SKM-1 treated with dmso at 0.1 percent for 144 hours (cell line): ENCODE measurements around the gene ADAT3.

ENCODE experiments used
- DNase-seq: peaks from one replicate; lab custom pipeline; 2025; ENCODE audit not compliant: unreplicated experiment; lab: John Stamatoyannopoulos, UW

ADAT3 gene

DNA sequence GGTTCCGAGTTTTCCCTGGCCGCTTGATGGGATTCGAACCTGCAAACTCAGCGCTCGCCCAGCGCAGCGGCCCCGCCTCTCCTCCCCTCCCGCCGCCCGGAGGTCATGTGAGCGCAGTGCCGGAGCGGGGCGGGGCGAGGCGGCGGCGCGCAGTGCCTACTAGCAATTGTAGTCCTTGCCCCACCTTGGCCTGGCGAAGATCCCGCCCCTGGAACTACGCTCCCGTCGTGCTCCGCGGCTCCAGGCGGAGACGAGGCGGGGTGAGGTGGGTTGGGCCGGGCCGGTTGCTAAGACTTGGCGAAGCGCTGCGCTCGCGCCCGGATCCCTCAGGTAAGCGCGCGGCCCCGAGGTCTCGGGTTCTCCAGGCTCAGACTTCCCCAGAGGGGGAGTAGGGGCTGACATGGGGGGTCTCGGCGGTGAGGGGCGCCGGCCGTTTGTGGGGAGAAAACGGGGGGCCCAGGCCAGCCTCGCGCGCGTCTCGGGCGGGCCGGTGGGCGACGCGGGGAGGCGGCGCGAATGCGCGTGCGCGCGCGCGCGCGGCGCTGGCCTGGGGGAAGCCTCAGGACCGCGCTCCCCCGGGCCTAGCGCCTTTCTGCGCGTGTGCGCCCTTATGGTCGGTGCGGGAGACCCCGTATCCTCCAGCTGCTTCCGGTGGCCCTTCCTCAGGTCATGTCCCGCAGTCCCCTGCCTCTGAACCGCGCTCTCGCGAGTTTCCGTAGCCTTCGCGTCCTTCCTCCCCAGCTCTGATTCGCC is at the start of gene ADAT3, which contains the start of gene SCAMP4:
ADAT3 (plus strand) TSS at position 290 of the 753 bp plus-strand sequence. CDS start 6,649 bp downstream, outside the sequence.
SCAMP4 (plus strand) TSS at position 290 of the 753 bp plus-strand sequence. CDS start 9,621 bp downstream, outside the sequence.
- peak; percentile 82 for DNase-seq

DNA sequence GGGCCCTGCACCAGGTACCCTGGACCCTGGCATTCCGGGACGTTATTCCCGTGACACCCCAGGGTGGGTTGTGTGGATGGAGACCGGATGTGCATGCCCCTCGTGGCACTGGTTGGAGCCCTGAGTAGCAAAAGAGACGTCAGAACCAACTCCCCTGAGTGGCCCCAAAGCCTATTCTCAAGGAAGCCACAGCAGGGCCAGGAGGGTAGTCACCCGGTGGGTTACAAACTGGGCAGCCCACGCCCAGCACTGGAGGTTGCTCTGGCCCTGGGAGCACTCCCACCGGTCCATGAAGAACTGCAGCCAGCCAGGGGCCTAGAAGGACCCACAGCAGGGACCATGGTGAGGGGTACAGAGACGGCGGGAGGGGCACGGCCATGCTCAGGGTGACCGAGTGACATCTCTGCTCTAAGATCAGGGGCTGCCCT is 49.4 kb upstream of the ADAT3 start:
- no peak for DNase-seq

GRCh38 chr19:1856345-1856697 is 48.9 kb upstream of the ADAT3 start:
- no peak for DNase-seq

DNA sequence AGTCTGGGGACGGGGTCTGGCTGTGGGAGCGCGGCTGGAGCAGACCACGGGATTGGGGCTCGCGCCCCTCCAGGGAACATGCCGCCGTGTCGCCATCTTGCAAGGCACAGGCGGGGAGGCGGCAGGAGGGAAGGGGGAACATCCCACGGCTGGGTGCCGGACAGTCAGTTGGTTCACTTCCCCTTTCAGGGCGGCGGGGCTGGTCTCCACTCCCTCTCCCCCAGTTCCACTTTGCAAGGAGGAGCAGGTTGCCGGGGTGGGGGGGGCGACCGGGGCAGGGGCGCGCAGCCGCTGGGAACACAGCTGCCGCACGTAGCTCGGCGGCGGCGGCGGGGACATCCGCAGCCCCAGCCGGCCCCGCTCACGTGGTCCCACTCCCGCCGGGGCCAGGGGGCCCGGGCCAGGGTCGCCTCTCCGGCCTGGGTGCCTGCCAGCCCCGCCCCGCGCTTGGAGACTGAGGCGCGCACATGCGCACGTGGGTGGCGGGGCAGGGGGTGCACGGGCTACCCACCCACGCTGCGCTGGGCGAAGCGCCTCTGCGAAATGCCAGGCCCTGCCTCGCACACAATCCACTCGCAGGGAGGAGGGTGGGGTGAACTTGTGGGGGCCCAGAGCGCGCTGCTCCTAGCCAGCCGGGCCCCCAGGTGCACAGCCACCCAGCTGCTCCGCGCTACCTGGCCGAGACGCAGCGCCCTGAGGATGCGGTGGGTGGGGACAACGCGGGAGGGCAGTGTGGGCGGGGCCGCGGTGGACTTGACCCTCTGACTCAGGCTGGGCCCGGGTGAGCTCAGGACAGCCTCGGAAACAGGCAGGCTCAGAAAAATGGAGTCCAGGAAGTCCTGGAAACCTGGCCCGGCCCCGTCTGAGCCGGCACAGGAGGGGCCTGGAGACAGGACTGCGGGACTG is 48.2 kb upstream of the ADAT3 start:
- peak; percentile 91 for DNase-seq

GRCh38 chr19:1857648-1858326 is 47.4 kb upstream of the ADAT3 start:
- DNase-seq, result peak; percentile 31

- DNase-seq, result no peak
Measured at GRCh38 chr19:1858412-1859081, 46.7 kb upstream of the ADAT3 start.

DNA sequence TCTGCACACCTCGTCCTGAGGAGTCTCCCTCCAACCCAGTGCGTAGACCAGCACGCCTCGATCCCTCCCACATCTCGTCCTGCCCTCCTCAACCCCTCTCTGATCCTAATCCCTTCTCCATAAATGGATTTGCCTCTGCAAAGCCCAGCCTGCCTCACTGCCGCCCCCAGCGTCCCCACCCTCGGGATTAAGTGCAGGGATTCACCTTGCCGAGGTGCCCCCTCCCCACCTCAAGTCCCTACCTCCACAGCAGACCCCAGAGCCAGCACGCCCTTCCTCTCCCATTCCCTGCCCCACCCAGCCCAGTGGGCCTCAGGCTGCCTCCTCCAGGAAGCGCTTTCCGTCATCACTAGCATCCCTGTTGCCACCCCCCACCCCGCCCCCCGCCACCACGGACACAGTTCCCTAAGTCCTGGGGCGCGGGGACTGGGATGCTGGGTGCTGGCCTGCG is 45.8 kb upstream of the ADAT3 start:
- no peak for DNase-seq

- DNase-seq, result no peak
Measured at GRCh38 chr19:1860042-1860775, 45.0 kb upstream of the ADAT3 start.

GRCh38 chr19:1860821-1861598 is 44.2 kb upstream of the ADAT3 start:
- no peak for DNase-seq

- DNase-seq, result no peak
Measured at GRCh38 chr19:1861599-1862031, 43.6 kb upstream of the ADAT3 start.

- DNase-seq, result no peak
Measured at GRCh38 chr19:1862068-1862423, 43.2 kb upstream of the ADAT3 start.

DNA sequence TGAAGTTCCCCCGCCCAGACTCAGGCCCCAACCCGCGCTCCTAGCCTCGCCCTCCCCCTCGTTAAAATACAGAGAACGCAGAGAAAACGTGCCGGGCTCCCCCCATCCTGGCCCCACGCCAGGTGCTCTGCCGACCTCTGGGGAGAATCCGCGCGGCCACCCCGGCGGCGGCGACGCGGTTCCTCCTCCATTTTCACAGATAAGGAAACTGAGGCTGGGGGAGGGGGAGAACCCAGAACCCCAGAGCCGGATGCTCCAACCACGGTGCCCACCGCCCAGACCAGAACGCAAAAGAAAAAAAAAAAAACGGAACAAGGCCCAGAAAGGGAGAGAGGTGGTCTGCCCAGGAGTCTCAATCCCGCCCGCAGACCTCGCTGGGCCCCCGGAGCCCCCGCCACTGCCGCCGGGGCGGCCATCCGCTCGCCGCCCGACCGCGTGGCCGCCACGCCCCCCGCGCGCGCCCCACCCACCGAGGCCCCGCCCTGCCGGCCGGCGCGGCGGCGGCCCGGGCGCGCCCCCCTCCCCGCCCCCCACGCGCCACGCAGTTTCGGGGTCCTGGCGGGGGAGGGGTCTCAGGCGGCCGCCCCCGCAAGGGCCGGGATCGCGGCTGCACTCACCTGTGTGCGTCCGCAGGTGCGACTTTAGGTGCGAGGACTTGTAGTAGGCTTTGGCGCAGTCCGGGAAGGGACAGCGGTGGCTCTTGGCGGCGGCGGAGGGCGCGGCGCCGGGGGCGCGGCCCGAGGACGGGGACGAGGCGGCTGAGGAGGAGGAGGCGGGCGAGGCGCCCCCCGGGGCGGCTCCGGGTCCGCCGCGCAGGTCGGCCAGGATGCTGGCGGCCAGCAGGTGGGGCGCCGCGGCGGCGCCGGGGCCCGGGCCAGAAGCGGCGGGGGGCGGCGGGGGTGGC is 42.5 kb upstream of the ADAT3 start:
- DNase-seq, result peak; percentile 16

DNA sequence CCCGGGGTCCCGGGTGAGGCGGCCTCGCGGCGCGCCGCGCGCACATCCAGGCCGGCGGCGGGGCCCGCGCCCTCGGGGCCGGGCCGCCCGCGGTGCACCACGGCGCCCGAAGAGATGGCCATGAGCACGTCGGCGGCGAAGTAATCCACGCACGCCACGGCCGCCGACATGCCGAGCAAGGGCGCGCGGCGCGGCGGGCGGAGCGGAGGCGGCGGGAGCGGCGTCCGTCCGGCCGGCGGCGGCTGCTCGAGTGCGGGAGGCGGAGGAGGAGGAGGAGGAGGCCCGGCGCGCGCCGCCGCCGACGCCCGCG is 41.9 kb upstream of the ADAT3 start, which contains the start of gene KLF16:
KLF16 (minus strand) TSS at position 252 of the 310 bp plus-strand sequence; CDS start at position 170, 82 bp downstream.
- DNase-seq, result no peak

DNA sequence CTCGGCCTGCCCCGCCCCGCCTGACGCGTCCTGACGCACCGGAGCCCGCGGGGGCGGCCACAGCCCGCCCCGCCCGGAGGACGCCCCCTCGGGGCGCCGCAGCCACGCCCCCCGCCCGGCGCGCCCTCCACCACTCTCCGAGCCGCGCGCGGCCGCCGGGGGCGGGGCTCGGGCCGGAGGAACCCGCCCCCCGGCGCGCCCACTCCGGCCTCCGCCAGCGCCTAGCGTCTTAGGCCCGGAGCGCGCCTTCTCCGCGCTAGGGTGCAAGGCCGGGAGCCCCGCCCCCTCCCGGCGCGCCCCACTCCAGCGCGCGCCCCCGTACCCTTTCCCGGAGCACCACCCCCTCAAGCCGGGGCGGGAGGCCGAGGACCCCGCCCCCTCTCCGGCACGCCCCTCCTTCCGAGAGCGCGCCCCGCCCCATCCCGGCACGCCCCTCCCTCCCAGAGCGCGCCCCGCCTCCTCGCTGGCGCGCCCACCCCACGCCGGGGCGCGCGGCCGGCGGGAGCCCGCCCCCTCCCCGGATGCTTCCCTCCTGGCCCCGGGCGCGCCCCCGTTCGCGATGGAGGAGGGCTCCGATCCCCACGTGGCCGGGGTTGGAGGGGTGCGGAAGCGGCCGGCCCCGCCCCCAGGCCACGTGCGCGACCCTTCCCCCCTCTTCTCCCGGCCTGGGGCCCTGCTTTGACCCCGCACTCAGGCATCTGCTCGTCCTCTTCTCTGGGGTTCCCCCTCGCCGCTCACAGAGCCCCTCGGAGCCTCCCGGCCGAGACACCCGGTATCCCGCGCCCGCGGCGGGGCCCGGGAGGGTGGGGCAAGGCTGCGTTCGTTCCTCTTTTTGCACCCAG is 41.3 kb upstream of the ADAT3 start:
- DNase-seq, result peak; percentile 91

DNA sequence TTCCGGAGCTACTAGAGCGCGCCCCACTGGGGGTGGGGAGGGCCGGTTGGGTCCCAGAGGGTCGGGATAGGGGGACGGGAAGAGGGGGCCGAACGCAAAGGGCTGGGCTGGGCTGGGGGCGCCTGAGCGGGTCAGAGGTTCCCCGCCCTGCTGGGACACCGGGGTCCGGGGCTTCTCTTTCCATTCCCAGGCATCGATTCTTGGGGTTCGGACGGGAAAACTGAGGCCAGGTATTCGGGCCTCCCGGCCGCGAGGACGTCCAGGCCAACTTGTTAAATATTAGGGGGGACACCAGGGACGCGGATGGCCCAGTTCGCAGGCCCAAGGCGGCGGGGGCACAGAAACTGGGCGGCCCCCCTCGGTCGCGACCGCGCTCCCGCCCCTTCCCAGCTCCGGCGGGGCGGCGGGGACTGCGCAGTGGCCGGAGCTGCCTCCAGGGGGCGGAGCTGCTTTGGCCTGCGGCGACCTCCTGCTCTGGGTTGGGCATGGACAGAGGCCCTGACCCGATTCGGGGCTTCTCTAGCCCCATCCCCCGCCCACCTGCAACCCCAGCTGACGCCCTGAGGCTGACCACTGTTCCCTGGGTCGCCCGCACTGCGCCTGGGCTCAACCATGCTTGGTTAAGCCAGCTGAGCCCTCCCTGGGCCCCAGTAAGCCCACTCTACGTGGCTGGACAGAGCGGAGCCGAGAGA is 40.6 kb upstream of the ADAT3 start:
- peak; percentile 65 for DNase-seq

GRCh38 chr19:1865172-1866010 is 39.8 kb upstream of the ADAT3 start:
- DNase-seq, result no peak
